SK-N-MC (cell line): ENCODE results near the gene DLGAP1.

Source experiments
- EZH2 ChIP-seq: fragments of 200-600 bp; sonication (generic); IDR thresholded peaks from one replicate; pipeline ENCODE4 v1.6.1; 2017; ENCODE audit warnings: antibody characterized with exemption
- FOXP2 ChIP-seq: optimal IDR thresholded peaks from 2 replicates; pipeline ENCODE3; 2011; ENCODE audit warnings: mild to moderate bottlenecking, moderate library complexity; ENCODE audit not compliant: insufficient read depth; ENCODE audit errors: extremely low read length, control extremely low read depth
- POLR2AphosphoS5 ChIP-seq: IDR thresholded peaks from 2 replicates; pipeline ENCODE4 v1.6.1; 2012; ENCODE audit warnings: mild to moderate bottlenecking, low read depth, low read length, borderline replicate concordance

DNA sequence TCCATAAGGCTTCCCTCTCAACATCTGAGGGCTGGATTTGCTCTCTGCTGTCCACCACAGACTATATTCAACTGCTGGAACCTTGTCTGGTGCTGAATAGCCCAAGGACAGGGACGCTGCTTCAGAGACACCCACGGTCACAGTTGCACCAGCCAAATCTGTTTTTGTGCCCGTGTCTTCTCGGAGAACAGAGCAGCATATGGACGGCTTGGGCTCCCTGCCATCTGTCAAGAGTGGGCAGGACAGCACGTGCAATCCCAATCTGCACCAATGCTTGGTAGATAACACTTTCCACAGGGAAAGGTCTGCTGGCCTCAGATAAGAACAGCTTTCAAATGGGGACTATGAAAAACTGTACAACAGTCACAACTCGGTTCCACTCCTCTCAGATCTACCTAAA lies 539.0 kb downstream of the DLGAP1 start:
- TF ChIP-seq POLR2AphosphoS5 (no peak), EZH2 (no peak), FOXP2 (no peak)
